Glutamatergic neuron (in vitro differentiated cells): ENCODE data around the gene NRDE2. TPM values are rescaled to one million over a fixed set of nuclear protein-coding genes. Genes with fewer than 3 reads are reported as not detected.

Source experiments
- DNase-seq: peaks from one replicate; pipeline ENCODE4 v3.0.0; 2022
- H3K27ac Mint-ChIP-seq: one replicate; pipeline ENCODE4 v1.8.0; 2020; ENCODE audit warnings: mild to moderate bottlenecking, mixed read lengths, inconsistent platforms; ENCODE audit not compliant: unreplicated experiment
- H3K27me3 Mint-ChIP-seq: one replicate; pipeline ENCODE4 v1.8.0; 2020; ENCODE audit warnings: mild to moderate bottlenecking, moderate library complexity, mixed read lengths, inconsistent platforms; ENCODE audit not compliant: unreplicated experiment
- H3K36me3 Mint-ChIP-seq: one replicate; pipeline ENCODE4 v1.8.0; 2020; ENCODE audit warnings: mild to moderate bottlenecking, mixed read lengths, inconsistent platforms; ENCODE audit not compliant: unreplicated experiment
- H3K4me1 Mint-ChIP-seq: one replicate; pipeline ENCODE4 v1.8.0; 2020; ENCODE audit warnings: mild to moderate bottlenecking, low read depth, mixed read lengths, inconsistent platforms; ENCODE audit not compliant: unreplicated experiment
- H3K4me3 Mint-ChIP-seq: one replicate; pipeline ENCODE4 v1.8.0; 2020; ENCODE audit warnings: mild to moderate bottlenecking, mixed read lengths, inconsistent platforms; ENCODE audit not compliant: unreplicated experiment
- H3K9me3 Mint-ChIP-seq: one replicate; pipeline ENCODE4 v1.8.0; 2020; ENCODE audit warnings: mild to moderate bottlenecking, moderate library complexity, mixed read lengths, inconsistent platforms; ENCODE audit not compliant: unreplicated experiment
- total RNA-seq: library from RNA; stranded (reverse); fragmentation: NEBNext Ultra II Directional; extraction: Animal tissue kit (Norgen Biotek cat#: 25700); gene quantifications from one replicate; pipeline ENCODE4 v1.2.1, GENCODE V29; 2021; ENCODE audit not compliant: unreplicated experiment
- TF ChIP-seq, protein P1 (sequence below): fragments of 200-600 bp; sonication (generic); IDR thresholded peaks from one replicate; pipeline ENCODE4 v1.5.0; 2021; ENCODE audit not compliant: partially characterized antibody, unreplicated experiment

NRDE2 gene
- total RNA-seq, 1 donor from 2014 or later = 22.4 TPM

DNA sequence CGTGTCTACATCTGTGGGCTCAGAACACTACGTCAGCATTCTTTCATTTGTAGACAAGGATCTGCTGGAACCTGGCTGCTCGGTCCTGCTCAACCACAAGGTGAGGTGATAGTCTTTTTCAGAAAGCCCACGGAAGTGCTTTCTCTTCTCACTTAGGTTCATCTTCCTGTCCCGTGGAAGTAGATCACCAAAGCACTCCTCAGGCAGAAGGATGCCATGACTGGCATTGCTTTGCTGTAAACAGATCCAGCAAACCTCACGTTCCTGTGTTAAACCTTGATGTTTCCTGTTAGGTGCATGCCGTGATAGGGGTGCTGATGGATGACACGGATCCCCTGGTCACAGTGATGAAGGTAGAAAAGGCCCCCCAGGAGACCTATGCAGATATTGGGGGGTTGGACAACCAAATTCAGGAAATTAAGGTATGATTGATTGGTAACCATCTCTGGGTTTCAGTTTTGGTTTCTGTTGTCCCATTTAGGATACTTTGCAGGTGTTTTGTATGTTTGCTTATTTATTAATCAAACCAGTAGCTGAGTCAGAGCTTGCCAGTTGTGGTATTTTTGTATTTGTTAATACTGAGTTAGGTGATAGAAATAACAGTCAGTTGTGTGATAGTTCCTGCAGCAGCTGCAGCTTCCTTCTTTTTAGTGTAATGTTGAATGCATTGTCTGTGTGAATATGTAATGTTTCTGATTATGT is 67.8 kb downstream of the NRDE2 start:
- peak overlapping the region; percentile 34 for H3K4me3 Mint-ChIP-seq
- peaks cover 4% of the 10 kb centered on the region for H3K9me3 Mint-ChIP-seq
- H3K27ac Mint-ChIP-seq = peak overlapping the region; percentile 84
- DNase-seq = no peak
- TF ChIP-seq, protein P1, sequence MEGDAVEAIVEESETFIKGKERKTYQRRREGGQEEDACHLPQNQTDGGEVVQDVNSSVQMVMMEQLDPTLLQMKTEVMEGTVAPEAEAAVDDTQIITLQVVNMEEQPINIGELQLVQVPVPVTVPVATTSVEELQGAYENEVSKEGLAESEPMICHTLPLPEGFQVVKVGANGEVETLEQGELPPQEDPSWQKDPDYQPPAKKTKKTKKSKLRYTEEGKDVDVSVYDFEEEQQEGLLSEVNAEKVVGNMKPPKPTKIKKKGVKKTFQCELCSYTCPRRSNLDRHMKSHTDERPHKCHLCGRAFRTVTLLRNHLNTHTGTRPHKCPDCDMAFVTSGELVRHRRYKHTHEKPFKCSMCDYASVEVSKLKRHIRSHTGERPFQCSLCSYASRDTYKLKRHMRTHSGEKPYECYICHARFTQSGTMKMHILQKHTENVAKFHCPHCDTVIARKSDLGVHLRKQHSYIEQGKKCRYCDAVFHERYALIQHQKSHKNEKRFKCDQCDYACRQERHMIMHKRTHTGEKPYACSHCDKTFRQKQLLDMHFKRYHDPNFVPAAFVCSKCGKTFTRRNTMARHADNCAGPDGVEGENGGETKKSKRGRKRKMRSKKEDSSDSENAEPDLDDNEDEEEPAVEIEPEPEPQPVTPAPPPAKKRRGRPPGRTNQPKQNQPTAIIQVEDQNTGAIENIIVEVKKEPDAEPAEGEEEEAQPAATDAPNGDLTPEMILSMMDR = no peak
- H3K36me3 Mint-ChIP-seq = peaks cover 6% of the 10 kb centered on the region
- H3K4me1 Mint-ChIP-seq = peaks cover 8% of the 10 kb centered on the region
- H3K27me3 Mint-ChIP-seq = no peaks in the 10 kb centered on the region

DNA sequence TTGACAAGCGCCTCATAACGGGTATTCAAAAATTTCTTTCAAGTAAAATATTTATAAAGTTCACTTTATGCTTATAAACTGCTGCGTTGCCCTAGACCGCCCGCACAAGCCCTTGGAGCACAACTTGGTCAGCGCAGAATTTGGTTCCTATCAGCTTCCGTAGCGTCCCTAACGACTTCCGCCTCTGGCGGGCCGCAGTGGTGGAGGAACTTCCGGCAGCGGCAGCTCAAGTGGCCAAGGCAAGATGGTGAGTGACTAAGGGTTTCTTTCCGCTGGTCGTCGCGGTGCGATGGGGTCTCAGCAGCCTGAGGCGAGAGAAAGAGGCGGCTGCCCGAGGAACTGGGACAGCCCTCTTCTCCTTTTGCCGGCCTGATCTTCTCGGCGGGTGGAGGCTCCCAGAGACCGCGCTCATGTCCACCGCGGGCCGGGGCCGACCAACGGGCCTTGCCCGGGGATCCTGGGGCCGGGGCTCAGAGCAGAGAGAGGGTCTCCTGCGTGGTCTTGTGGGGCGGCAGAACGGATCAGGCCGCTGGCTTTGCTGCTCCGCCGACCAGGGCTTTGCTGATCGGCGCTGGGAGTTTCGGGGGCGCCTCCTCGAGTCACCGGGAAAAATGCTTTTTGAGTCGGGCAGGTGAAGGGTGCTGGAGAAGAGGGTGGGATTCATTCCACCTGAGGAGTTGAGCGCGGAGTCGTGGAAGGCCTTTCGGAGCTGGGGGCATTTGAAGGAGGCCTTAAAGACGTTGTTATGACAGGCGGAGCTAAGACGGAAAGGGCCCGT is 75.2 kb downstream of the NRDE2 start, which contains the start of gene PSMC1:
PSMC1 (plus strand) TSS at position 200 of the 778 bp plus-strand sequence; CDS start at position 245, 45 bp downstream.
- peak within 1 kb of the TSS; percentile 89 for H3K27ac Mint-ChIP-seq
- H3K9me3 Mint-ChIP-seq = no peaks in the 10 kb centered on the region
- peaks cover 4% of the 10 kb centered on the region for H3K27me3 Mint-ChIP-seq
- peaks cover 6% of the 10 kb centered on the region for H3K36me3 Mint-ChIP-seq
- peak within 1 kb of the TSS; percentile 96 for H3K4me3 Mint-ChIP-seq
- peaks cover 5% of the 10 kb centered on the region for H3K4me1 Mint-ChIP-seq
- DNase-seq = peak; percentile 90
- TF ChIP-seq, protein P1 = no peak

DNA sequence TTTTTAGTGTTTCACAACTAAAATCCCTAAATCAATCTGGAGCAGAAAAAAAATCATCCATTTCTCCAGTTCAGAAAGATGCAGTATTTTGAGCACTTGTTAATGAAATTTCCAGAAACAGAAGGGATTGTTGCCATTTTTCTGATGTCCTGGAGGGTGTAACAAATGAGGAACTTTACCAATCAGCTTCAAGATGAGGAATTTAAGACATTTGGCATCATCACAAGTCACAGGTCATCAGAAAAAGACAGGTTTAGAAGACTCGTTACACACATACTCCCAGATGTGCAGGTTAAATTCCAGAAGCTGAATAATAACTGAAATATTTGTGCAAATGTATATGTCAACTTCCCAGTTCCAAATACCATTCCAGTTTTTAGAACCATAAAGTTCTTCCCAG is 75.9 kb downstream of the NRDE2 start:
- H3K9me3 Mint-ChIP-seq = no peaks in the 10 kb centered on the region
- TF ChIP-seq, protein P1 = no peak
- peaks cover 5% of the 10 kb centered on the region for H3K4me1 Mint-ChIP-seq
- H3K4me3 Mint-ChIP-seq = peak overlapping the region; percentile 96
- peaks cover 4% of the 10 kb centered on the region for H3K27me3 Mint-ChIP-seq
- DNase-seq = no peak
- peaks cover under 1% of the 10 kb centered on the region for H3K36me3 Mint-ChIP-seq
- H3K27ac Mint-ChIP-seq = peak overlapping the region; percentile 11

DNA sequence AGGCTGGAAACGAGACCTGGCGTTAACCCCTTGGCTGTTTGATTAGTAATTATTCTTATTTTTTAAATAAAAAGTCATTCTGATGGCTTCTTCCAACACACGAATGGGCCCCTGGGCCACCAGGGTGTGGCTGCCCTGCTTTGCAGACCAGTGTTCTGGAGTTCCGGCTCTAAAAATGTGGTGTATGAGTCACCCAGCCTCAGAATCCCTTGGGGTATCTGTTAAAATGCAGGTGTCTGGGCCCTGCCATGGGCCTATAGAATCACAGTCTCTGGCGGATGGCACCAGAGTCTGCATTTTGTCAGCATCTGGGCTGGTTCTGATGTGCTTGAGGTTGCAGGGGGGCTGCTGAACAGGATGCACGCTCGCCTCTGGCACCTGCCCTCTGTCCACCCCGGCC is 77.9 kb downstream of the NRDE2 start:
- peaks cover 3% of the 10 kb centered on the region for H3K9me3 Mint-ChIP-seq

More for the DNA sequence above, 77.9 kb downstream of the NRDE2 start:
- DNase-seq = no peak
- no peak overlapping the region for H3K4me3 Mint-ChIP-seq
- H3K27me3 Mint-ChIP-seq = peaks cover 4% of the 10 kb centered on the region
- TF ChIP-seq, protein P1 = no peak
- no peaks in the 10 kb centered on the region for H3K36me3 Mint-ChIP-seq
- peaks cover 5% of the 10 kb centered on the region for H3K4me1 Mint-ChIP-seq
- H3K27ac Mint-ChIP-seq = no peak overlapping the region
